Uterus (tissue), 4 donors: ENCODE data around the gene CDT1. TPM values are rescaled to one million over a fixed set of nuclear protein-coding genes. Genes with fewer than 3 reads are reported as not detected.

Experiments used
- DNase-seq, 2 donors: peaks; one replicate each; pipeline ENCODE4 v3.0.0-alpha.2; 2019 to 2020
- H3K27ac ChIP-seq, 2 donors: fragments of 200-600 bp; sonication (generic); 1 replicate in 1 of 2; 2 replicates in 1 of 2; pipeline ENCODE4 v1.5.1; 2016 to 2018
- H3K27me3 ChIP-seq, 2 donors: fragments of 200-600 bp; sonication (generic); one replicate each; pipeline ENCODE4 v1.5.1; 2018 to 2019; ENCODE audit warnings: control low read depth in 1 of 2
- H3K36me3 ChIP-seq, 2 donors: fragments of 200-600 bp; sonication (generic); one replicate each; pipeline ENCODE4 v1.5.1; 2019; ENCODE audit warnings: control low read depth in 1 of 2
- H3K4me1 ChIP-seq, 2 donors: fragments of 200-600 bp; sonication (generic); one replicate each; pipeline ENCODE4 v1.5.1; 2018 to 2019; ENCODE audit warnings: control low read depth in 1 of 2
- H3K4me3 ChIP-seq, 2 donors: fragments of 200-600 bp; sonication (generic); 1 replicate in 1 of 2; 2 replicates in 1 of 2; pipeline ENCODE4 v1.5.1; 2018 to 2019; ENCODE audit warnings: mild to moderate bottlenecking in 1 of 2
- H3K9me3 ChIP-seq, 2 donors: fragments of 200-600 bp; sonication (generic); one replicate each; pipeline ENCODE4 v1.5.1; 2019; ENCODE audit warnings: control low read depth in 1 of 2
- CTCF ChIP-seq, 4 experiments: fragments of 200-600 bp in 2 of 4; fragments of 450-650 bp in 2 of 4; sonication (generic) in 2 of 4; IDR thresholded peaks; one replicate each; pipeline ENCODE4 v1.5.1; 2016 to 2019; ENCODE audit warnings: antibody characterized with exemption in 4 of 4, mild to moderate bottlenecking in 2 of 4, moderate library complexity in 1 of 4
- POLR2A ChIP-seq, 2 donors: fragments of 450-650 bp; IDR thresholded peaks; one replicate each; pipeline ENCODE4 v1.6.1; 2016; ENCODE audit warnings: antibody characterized with exemption in 2 of 2, mild to moderate bottlenecking in 1 of 2, moderate library complexity in 1 of 2
- intact Hi-C: fragments of 100-400 bp; cut with DNase I; formaldehyde crosslinking; loops from one replicate; pipeline ENCODE4 v1.15.1; 2023; ENCODE audit warnings: low total_unique reads
- total RNA-seq, 4 donors: library from RNA; depleted of rRNA in 3 of 4; stranded (reverse); fragments of >200 nt in 3 of 4; gene quantifications; one replicate each; pipeline versions ENCODE4 v1.1.0 to v1.2.4, GENCODE V29; 2014 to 2023
- donor health status: DM: yes; HTN: yes; CAD: no.

CDT1 gene
- total RNA-seq, 4 donors from 2014 or later = 0.34 to 6.6 TPM; not detected in 2

- Histone ChIP-seq H3K27ac (peak overlapping the region; percentile 80 to 96), H3K36me3 (no peaks in the 10 kb centered on the region), H3K4me1 (peaks cover 0 to 6% of the 10 kb centered on the region in 2 donors), H3K4me3 (no peak overlapping the region), H3K9me3 (no peaks in the 10 kb centered on the region), H3K27me3 (no peaks in the 10 kb centered on the region)
- DNase-seq = no peak
- intact Hi-C loops = no loop called here
- TF ChIP-seq CTCF (IDR thresholded peaks at IDR 0.05) (no peak), POLR2A (IDR thresholded peaks at IDR 0.05) (no peak)
These were observed 43.0 kb upstream of the CDT1 start for GRCh38 chr16:88760424-88761142.

GRCh38 chr16:88761143-88761534 is 42.5 kb upstream of the CDT1 start:
- DNase-seq = no peak
- no peaks in the 10 kb centered on the region for H3K27me3 ChIP-seq
- H3K27ac ChIP-seq = peak overlapping the region; percentile 27 to 96
- TF ChIP-seq CTCF (IDR thresholded peaks at IDR 0.05) (no peak), POLR2A (IDR thresholded peaks at IDR 0.05) (no peak)
- peaks cover 0 to 6% of the 10 kb centered on the region in 2 donors for H3K4me1 ChIP-seq
- H3K9me3 ChIP-seq = no peaks in the 10 kb centered on the region
- no peaks in the 10 kb centered on the region for H3K36me3 ChIP-seq
- intact Hi-C loops = no loop called here
- no peak overlapping the region for H3K4me3 ChIP-seq

- Histone ChIP-seq H3K4me1 (peaks cover 0 to 6% of the 10 kb centered on the region in 2 donors), H3K4me3 (no peak overlapping the region), H3K9me3 (no peaks in the 10 kb centered on the region), H3K27me3 (no peaks in the 10 kb centered on the region), H3K27ac (peak overlapping the region; percentile 25 to 27), H3K36me3 (no peaks in the 10 kb centered on the region)
- no peak for DNase-seq
- intact Hi-C loops = no loop called here
- TF ChIP-seq CTCF (IDR thresholded peaks at IDR 0.05) = no peak
- no peak for TF ChIP-seq POLR2A (IDR thresholded peaks at IDR 0.05)
These were observed 41.8 kb upstream of the CDT1 start for GRCh38 chr16:88761830-88762229.

GRCh38 chr16:88762258-88762870 is 41.2 kb upstream of the CDT1 start:
- peaks cover 0 to 8% of the 10 kb centered on the region in 2 donors for H3K4me1 ChIP-seq
- no peak for DNase-seq
- no peak overlapping the region for H3K4me3 ChIP-seq
- peak overlapping the region; percentile 25 to 27 for H3K27ac ChIP-seq
- H3K36me3 ChIP-seq = no peaks in the 10 kb centered on the region
- H3K27me3 ChIP-seq = no peaks in the 10 kb centered on the region
- intact Hi-C loops = no loop called here
- TF ChIP-seq CTCF (IDR thresholded peaks at IDR 0.05) = no peak
- no peak for TF ChIP-seq POLR2A (IDR thresholded peaks at IDR 0.05)
- no peaks in the 10 kb centered on the region for H3K9me3 ChIP-seq

GRCh38 chr16:88762941-88763340 is 40.6 kb upstream of the CDT1 start:
- no peak overlapping the region for H3K4me3 ChIP-seq
- H3K9me3 ChIP-seq = no peaks in the 10 kb centered on the region
- TF ChIP-seq CTCF (IDR thresholded peaks at IDR 0.05) (no peak), POLR2A (IDR thresholded peaks at IDR 0.05) (no peak)
- H3K4me1 ChIP-seq = peaks cover 0 to 14% of the 10 kb centered on the region in 2 donors
- H3K27me3 ChIP-seq = no peaks in the 10 kb centered on the region
- H3K27ac ChIP-seq = peak overlapping the region in 1 of 2 donors; percentile 13
- no peaks in the 10 kb centered on the region for H3K36me3 ChIP-seq
- intact Hi-C loops = no loop called here
- no peak for DNase-seq
